Fibroblast of skin of abdomen (primary cell): Measurements from ENCODE around the gene CDSN.
"Not testable (repeated sequence)": the region's sequence is repeated elsewhere in the genome, so short reads cannot be mapped to it uniquely, and the experiment has no call there.

Source experiments
- DNase-seq: peaks from one replicate; pipeline ENCODE4 v3.0.0-alpha.2; 2013

Gene CDSN

GRCh38 chr6:31083742-31084354, 36.4 kb downstream of the CDSN start:
- peak; percentile 86 for DNase-seq

DNA sequence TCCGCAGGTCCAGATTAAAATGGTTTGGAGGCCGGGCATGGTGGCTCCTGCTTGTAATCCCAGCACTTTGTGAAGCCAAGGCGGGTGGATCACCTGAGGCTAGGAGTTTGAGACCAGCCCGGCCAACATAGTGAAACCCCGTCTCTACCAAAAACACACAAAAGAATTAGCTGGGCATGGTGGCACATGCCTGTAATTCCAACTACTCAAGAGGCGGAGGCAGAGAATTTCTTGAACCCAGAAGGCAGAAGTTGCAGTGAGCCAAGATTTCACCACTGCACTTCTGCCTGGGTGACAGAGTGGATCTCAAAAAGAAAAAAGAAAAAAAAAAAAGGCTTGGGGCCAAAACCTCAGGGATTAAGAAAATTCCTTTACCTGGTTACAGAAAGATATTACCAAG, 38.4 kb downstream of the CDSN start:
- no peak for DNase-seq

DNA sequence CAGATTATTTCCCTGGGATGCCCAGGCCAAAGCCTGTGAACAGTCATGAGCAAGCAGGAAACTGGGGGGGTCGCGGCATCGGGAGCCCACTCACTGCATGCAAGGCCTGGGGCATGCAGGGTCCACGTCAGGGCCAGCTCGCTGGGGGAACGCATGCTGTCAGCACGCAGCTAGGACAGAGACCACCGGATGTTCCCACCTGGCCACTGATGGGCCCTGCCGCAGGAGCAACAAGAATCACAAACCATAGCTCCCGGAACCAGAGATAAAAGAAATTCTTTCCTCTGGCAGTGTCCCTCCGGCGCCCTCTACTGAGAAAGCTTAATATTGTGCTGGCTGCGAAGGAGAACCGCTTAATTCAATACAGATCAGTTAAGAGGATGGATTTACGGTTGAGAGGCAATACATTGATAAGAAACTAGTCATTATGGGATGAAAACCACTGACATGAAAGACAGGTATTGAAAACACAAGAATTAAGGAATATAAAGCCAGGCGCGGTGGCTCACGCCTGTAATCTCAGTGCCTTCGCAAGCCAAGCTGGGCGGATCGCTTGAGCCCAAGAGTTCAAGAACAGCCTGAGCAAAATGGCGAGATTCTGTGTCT, 40.5 kb downstream of the CDSN start:
- peak; percentile 62 for DNase-seq

- DNase-seq, result no peak
These were observed 43.6 kb downstream of the CDSN start for GRCh38 chr6:31076611-31077010.

DNA sequence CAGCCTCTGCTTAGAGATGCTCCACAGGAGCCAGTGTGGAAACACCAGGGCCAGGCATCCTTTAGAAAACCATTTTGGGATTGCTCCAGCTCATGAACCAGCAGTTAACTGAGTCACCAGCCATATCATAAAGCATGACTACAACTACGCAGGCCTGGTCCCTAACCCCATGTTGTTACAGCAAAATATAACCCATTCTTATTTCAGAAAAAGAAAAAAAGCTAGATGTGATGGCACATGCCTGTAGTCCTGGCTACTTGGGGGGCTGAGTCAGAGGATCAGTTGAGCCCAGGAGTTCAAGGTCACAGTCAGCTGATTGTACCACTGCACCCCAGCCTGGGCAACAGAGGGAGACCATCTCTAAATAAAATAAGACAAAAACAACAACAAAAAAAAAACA, 44.7 kb downstream of the CDSN start:
- peak; percentile 69 for DNase-seq

DNA sequence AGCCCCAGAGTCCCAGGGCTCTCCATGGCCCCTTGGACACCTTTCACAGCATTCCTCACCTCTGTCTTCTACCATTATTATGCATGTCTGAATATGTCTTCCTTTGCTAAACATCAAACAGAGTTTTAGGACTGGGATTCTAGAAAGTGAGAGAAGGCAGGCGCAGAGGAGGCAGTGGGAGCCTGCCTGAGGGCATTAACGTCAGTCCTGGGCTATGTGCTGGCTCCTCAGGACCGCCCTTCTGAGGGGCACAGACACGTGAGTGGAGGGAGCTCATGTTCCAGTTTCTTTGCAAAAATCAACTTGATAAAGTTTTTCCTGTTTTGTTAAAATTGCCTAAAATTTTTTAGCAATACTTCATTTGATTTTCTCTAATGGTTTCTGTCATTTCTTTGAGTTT, 45.8 kb downstream of the CDSN start:
- no peak for DNase-seq

DNA sequence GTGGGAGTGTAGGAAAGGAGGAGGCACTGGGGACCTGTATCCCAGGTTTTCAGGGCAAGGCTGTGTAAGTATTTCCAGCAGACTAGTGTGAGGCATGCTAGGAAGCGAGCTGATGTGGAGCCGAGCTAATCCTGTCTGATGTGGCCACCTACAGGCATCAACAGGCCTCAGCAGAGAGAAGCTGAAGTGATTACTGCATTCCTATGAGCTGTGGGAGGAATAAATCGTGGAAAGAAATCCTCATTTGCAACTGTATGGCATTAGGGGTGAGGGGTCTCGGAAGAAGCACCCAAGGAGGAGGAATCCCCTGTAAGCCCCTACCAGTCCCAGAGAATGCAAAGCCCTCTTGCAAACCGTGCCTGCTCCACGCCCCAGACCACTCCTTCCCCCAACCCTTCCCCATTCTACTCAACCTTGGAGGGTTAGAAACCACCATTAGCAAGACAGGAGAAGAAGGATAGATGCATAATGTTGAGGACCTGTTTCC, 49.5 kb downstream of the CDSN start:
- peak; percentile 78 for DNase-seq

DNA sequence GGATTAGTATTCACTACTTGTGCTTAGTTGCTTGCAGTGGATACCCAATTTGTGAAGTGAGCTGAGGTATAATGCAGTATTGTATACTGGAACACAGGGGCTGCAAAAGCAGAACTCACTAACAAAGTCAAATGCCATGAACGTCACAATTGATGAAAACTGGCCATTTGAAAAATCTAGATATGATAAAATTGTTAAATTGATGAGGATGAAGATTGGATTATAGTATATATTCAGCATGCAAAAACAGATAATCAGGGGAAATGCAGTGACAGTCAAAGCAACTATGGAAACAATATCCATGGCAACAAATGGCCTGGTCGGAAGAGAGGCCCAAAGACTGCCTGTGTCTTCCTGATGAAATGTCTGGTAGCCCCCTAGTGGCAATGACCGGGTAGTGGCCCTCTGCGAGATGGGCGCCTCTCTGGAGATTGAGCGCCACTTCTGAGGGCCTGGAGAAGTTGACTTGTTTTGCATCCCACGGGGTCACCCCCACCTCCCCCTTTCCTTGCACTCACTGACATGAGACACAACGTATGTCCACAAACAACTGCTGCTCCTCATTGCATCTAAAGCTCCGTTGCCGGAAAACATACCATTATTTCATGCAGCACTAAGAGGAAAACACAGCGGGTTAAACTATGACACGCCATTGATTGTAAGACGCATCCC, 51.4 kb downstream of the CDSN start:
- peak; percentile 77 for DNase-seq

GRCh38 chr6:31067891-31068668, 52.2 kb downstream of the CDSN start:
- DNase-seq, result not testable (repeated sequence)

- not testable (repeated sequence) for DNase-seq
These were observed 53.2 kb downstream of the CDSN start for GRCh38 chr6:31067028-31067427.

DNA sequence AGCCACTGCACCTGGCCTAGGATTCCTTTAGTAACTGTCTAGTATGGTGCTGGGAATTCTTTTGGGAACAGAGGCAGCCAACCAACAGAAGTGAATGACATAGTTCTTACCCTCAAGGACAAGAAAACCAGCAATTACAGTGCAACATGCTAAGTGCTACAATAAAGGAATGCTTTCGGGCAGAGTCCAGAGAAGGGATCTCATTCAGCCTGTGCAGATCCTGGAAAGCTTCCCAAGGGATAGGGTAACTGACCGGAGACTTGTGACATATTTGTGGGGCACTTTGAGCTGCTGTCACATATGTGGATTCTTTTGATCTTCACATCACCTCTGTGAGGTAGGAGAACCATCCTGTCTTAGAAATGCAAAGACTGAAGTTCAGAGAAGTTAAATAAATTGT, 54.7 kb downstream of the CDSN start:
- DNase-seq, result peak; percentile 43
